ENCODE results near the gene ANO3. TPM values are rescaled to one million over a fixed set of nuclear protein-coding genes. Genes with fewer than 3 reads are reported as not detected.

The ANO3 gene
- total and polyA plus RNA-seq, 8 donors = 0.06 to 1.1 (median 0.67) TPM

DNA sequence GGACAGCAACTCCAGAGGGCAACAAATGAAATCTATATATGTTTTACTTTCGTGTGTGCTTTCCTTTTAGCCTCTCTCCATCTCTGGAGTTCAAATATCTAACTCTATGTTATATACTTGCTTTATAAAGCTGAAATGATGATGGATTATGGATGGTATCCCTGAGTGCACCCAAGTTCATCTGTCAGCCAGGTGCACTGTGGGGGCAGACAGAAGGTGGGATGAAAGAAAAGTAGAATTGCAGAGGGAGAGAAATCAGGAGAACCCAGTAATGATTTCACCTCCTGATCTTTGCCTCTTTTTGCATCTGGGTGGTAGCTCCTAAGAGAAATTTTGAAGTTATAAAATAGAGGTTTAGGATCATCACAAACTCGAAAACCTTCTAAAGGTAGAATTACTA lies 237.7 kb downstream of the ANO3 start:
- H3K27ac ChIP-seq = peak overlapping the region in 1 of 4 donors; percentile 6
- peak overlapping the region in 1 of 4 donors; percentile 2 for H3K4me3 ChIP-seq
- H3K36me3 ChIP-seq = no peaks in the 10 kb centered on the region
- WGBS, 2 donors = 32 to 33% methylated on average over 2 of the region's 2 CpGs
- TF ChIP-seq, protein P1, sequence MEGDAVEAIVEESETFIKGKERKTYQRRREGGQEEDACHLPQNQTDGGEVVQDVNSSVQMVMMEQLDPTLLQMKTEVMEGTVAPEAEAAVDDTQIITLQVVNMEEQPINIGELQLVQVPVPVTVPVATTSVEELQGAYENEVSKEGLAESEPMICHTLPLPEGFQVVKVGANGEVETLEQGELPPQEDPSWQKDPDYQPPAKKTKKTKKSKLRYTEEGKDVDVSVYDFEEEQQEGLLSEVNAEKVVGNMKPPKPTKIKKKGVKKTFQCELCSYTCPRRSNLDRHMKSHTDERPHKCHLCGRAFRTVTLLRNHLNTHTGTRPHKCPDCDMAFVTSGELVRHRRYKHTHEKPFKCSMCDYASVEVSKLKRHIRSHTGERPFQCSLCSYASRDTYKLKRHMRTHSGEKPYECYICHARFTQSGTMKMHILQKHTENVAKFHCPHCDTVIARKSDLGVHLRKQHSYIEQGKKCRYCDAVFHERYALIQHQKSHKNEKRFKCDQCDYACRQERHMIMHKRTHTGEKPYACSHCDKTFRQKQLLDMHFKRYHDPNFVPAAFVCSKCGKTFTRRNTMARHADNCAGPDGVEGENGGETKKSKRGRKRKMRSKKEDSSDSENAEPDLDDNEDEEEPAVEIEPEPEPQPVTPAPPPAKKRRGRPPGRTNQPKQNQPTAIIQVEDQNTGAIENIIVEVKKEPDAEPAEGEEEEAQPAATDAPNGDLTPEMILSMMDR (IDR thresholded peaks at IDR 0.05) = no peak
- no peaks in the 10 kb centered on the region for H3K9me3 ChIP-seq
- H3K27me3 ChIP-seq = no peaks in the 10 kb centered on the region
- no peaks in the 10 kb centered on the region for H3K4me1 ChIP-seq
- no peak for ATAC-seq
- DNase-seq = no peak
- intact Hi-C loops (cut with DNase I) = no loop called here
- FAIRE-seq = no peak

DNA sequence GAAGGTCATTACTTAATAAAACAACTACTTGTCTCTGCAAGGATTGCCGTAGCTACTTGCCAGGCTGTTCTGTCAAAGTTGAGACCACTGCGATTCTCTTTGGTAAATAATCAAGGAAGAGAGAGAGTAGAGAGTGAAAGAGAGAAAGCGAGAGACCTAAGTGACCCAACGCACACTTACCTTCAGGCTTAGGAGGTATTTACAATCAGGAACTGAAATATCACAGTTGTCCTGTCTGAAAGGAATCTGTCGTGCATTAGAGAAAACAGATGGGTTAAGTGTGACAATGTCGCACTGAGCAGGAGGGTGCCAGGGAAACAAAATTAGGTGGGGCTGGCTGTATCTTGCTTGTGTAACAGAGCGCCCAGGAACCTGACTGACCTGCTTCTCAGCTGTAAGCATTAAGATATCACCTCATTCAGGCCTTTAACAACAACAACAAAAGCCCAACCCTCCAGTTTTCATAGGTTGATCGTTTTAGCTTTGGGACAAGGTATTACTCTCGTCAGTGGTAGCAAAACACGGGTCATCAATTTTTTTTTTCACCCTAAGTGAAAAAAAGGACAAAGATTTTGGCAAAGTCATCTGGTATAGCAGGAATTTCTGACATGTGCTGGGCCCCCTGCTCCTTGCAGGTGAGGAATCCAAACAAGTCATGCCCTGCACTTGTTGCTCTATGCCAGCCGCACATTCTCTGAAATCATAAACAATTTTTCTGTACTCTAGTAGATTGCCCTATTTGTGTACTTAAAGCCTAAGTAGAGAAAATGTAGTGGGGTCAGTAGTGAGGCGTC lies 240.1 kb downstream of the ANO3 start, which contains the start of gene MUC15:
TSS of gene MUC15 (minus strand) at position 403 of the 794 bp plus-strand sequence. CDS start 5,169 bp downstream, outside the sequence.
- peak within 1 kb of the TSS in 1 of 4 donors; percentile 10 for H3K4me3 ChIP-seq
- FAIRE-seq = no peak
- peak; percentile 55 to 74 (median 72) for ATAC-seq
- no peaks in the 10 kb centered on the region for H3K9me3 ChIP-seq
- WGBS, 2 donors = 30 to 31% methylated on average over 12 of the region's 12 CpGs
- intact Hi-C loops (cut with DNase I) = no loop called here
- no peaks in the 10 kb centered on the region for H3K4me1 ChIP-seq
- TF ChIP-seq, protein P1 (IDR thresholded peaks at IDR 0.05) = no peak
- no peaks in the 10 kb centered on the region for H3K27me3 ChIP-seq
- H3K27ac ChIP-seq = peak within 1 kb of the TSS; percentile 11 to 75 (median 45)
- no peak for DNase-seq
- no peaks in the 10 kb centered on the region for H3K36me3 ChIP-seq

DNA sequence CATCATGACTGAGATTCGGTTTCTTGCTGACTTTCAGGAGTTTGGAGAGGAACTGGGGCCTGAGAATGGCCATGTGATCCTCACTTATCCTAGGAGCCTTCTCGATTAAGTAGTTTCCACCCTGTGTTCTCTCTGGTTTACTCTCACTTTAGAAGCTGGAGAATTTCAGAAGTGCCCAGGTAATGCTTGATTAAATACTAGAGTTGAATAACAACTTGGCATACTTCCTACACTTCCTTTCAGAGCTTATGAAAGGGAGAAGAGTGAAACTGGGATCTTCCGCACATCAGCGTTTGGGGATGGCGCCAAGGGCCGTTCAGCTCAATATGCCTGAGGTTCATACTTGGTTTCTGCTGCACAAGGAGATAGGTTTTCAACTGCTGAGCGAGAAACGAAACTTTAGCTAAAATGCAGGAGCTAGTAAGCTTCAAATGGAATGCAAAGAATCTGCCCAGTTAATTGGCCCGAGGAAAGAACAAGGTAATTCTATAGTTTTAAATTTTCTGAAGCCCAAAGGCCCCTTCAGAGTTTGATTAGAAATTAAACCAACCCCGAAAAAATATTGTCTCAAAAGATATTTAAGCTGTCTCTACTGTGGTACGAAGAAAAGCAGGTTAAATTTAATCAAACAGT lies 241.0 kb downstream of the ANO3 start:
- H3K4me1 ChIP-seq = no peaks in the 10 kb centered on the region
- TF ChIP-seq, protein P1 (IDR thresholded peaks at IDR 0.05) = no peak
- intact Hi-C loops (cut with DNase I) = no loop called here
- H3K27ac ChIP-seq = peak overlapping the region; percentile 11 to 75 (median 45)
- H3K4me3 ChIP-seq = no peak overlapping the region
- no peaks in the 10 kb centered on the region for H3K9me3 ChIP-seq
- FAIRE-seq (no peak), DNase-seq (no peak), ATAC-seq (peak in 3 of 4 donors; percentile 38 to 61 (median 57))
- no peaks in the 10 kb centered on the region for H3K36me3 ChIP-seq
- WGBS, 2 donors = 51 to 52% methylated on average over 11 of the region's 11 CpGs
- no peaks in the 10 kb centered on the region for H3K27me3 ChIP-seq

GRCh38 chr11:26573896-26574295 lies 242.0 kb downstream of the ANO3 start:
- Histone ChIP-seq H3K4me3 (no peak overlapping the region), H3K27ac (peak overlapping the region in 1 of 4 donors; percentile 75), H3K4me1 (no peaks in the 10 kb centered on the region), H3K27me3 (no peaks in the 10 kb centered on the region), H3K36me3 (no peaks in the 10 kb centered on the region), H3K9me3 (no peaks in the 10 kb centered on the region)
- intact Hi-C loops (cut with DNase I) = no loop called here
- no peak for DNase-seq
- 64 to 84% methylated on average over 2 of the region's 2 CpGs for WGBS, 2 donors
- no peak for FAIRE-seq
- TF ChIP-seq, protein P1 (IDR thresholded peaks at IDR 0.05) = no peak
- no peak for ATAC-seq

Data from pancreas (tissue), 10 donors.